Measurements from ENCODE around the gene SCN5A.

Gene SCN5A

GRCh38 chr3:38649500-38650247 is at the start of gene SCN5A:
Gene SCN5A, minus strand, starts transcription at chr3:38649687. Its CDS starts 16,380 bp downstream, at chr3:38633307.
- DNase-seq = no peak

- no peak for DNase-seq
Observed at GRCh38 chr3:38698760-38699159, 49.3 kb upstream of the SCN5A start.

GRCh38 chr3:38698061-38698460 is 48.6 kb upstream of the SCN5A start:
- DNase-seq = no peak

GRCh38 chr3:38696034-38696433 is 46.5 kb upstream of the SCN5A start:
- DNase-seq = no peak

- DNase-seq = no peak
Observed at GRCh38 chr3:38690185-38690584, 40.7 kb upstream of the SCN5A start.

- DNase-seq = no peak
Observed at GRCh38 chr3:38689774-38690173, 40.3 kb upstream of the SCN5A start.

- DNase-seq = no peak
Observed at GRCh38 chr3:38689346-38689745, 39.9 kb upstream of the SCN5A start.

- DNase-seq = no peak
Observed at GRCh38 chr3:38687321-38687720, 37.8 kb upstream of the SCN5A start.

- DNase-seq = no peak
Observed at GRCh38 chr3:38684546-38684945, 35.1 kb upstream of the SCN5A start.

GRCh38 chr3:38669668-38670067 is 20.2 kb upstream of the SCN5A start:
- DNase-seq = no peak

- no peak for DNase-seq
Observed at GRCh38 chr3:38662544-38662943, 13.1 kb upstream of the SCN5A start.

GRCh38 chr3:38658841-38659240 is 9.4 kb upstream of the SCN5A start:
- no peak for DNase-seq

GRCh38 chr3:38657369-38657768 is 7.9 kb upstream of the SCN5A start:
- no peak for DNase-seq

- DNase-seq = no peak
Observed at GRCh38 chr3:38655708-38656300, 6.3 kb upstream of the SCN5A start.

GRCh38 chr3:38653685-38654537 is 4.4 kb upstream of the SCN5A start:
- no peak for DNase-seq

GRCh38 chr3:38652934-38653333 is 3.4 kb upstream of the SCN5A start:
- DNase-seq = no peak

- DNase-seq = no peak
Observed at GRCh38 chr3:38651153-38651789, 1.8 kb upstream of the SCN5A start.

GRCh38 chr3:38650248-38650951 is 913 bp upstream of the SCN5A start:
- DNase-seq = no peak

GRCh38 chr3:38648659-38649499 is 608 bp downstream of the SCN5A start:
- DNase-seq = no peak

GRCh38 chr3:38648024-38648658 is 1.3 kb downstream of the SCN5A start:
- no peak for DNase-seq
